ENCODE measurements around the gene KDR.

- TF ChIP-seq ARNT (IDR thresholded peaks at IDR 0.05) (no peak), ZNF384 (IDR thresholded peaks at IDR 0.05) (no peak), BHLHE40 (IDR thresholded peaks at IDR 0.05; ENCODE audit: borderline replicate concordance) (no peak), FOXM1 (IDR thresholded peaks at IDR 0.05; ENCODE audit: borderline replicate concordance) (no peak), FOXA1 (IDR thresholded peaks at IDR 0.05) (no peak), PKNOX1 (IDR thresholded peaks at IDR 0.05) (no peak), SUZ12 (IDR thresholded peaks at IDR 0.05) (no peak)
These were observed 1.6 kb downstream of the KDR start for GRCh38 chr4:55123791-55124190.

Data from HEK293T (cell line).